Measurements from ENCODE around the gene SCN2B.

The SCN2B gene

GRCh38 chr11:118128721-118129470 lies 47.5 kb downstream of the SCN2B start:
- DNase-seq: no peak

- no peak for DNase-seq
Observed at GRCh38 chr11:118128310-118128709, 48.1 kb downstream of the SCN2B start.

DNA sequence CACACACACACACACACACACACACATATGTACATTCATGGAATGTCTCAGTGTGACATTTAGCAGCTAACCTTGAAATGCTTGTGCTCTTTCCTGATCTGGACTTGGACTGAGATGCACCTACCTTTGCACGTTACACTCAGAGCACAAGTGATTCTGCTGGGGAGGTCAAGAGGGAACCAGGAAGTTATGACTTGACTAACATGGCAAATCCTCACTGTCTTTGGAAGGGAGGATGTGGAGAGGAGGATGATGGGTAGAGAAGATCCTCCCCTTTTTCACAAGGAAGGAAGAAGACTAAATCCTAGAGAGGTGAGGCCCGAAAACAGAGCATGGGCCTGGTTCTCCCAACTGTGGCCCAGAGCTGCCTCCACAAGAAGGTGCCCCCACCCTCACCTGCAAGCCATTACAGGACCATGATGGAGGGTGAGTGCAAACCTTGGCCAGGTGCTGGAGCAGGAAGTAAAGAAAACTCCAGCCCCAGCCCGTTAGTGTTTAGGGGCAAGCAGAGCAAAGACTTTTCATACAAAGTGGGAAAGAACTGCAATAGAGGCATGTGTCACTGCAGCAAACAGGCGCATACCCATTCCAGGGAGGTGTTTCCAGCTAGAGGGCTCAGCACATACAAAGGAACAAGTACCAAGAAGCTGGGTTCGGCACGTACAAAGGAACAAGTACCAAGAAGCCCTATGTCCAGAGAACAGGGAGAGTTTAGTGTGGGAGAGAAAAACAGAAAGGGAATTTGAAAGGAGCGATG lies 50.2 kb downstream of the SCN2B start:
- no peak for DNase-seq

GRCh38 chr11:118124929-118125535 lies 51.4 kb downstream of the SCN2B start:
- no peak for DNase-seq

GRCh38 chr11:118120793-118121192 lies 55.6 kb downstream of the SCN2B start:
- no peak for DNase-seq

- DNase-seq: no peak
Observed at GRCh38 chr11:118117790-118118601, 58.4 kb downstream of the SCN2B start.

DNA sequence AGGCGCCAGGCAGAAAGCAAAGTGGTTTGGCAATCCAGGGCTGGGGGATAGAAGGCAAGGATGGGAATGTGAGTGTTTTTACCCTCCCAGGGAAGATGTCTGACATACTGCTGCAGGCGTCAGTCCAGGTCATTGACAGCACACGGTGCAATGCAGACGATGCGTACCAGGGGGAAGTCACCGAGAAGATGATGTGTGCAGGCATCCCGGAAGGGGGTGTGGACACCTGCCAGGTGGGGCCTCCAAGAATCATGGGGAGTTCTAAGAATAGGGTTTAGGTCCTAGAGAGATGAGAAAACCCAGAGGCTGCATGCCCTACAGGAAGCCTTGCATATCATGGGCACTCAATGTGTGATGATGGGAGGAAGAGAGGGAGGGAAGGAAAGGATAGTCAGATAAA lies 61.4 kb downstream of the SCN2B start:
- DNase-seq: no peak

DNA sequence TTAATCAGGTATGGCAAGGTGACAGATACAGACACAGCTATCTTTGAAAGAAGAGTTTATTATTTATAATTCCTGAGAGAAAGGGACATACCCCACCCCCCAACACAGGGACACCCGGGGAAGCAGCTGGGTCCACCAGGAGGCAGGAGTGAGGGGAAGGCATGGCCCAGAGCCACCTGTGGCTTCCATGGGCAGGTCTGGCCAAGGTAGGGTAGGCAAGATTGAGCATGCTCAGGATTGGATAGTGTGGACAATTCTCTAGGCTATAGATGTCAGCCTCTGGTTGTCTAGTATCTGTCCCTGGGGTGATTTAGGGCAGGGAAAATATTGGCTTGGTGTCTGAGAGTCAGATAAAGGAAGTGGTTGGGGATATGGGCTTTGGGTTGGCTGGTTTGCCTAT lies 62.2 kb downstream of the SCN2B start:
- DNase-seq: no peak

DNA sequence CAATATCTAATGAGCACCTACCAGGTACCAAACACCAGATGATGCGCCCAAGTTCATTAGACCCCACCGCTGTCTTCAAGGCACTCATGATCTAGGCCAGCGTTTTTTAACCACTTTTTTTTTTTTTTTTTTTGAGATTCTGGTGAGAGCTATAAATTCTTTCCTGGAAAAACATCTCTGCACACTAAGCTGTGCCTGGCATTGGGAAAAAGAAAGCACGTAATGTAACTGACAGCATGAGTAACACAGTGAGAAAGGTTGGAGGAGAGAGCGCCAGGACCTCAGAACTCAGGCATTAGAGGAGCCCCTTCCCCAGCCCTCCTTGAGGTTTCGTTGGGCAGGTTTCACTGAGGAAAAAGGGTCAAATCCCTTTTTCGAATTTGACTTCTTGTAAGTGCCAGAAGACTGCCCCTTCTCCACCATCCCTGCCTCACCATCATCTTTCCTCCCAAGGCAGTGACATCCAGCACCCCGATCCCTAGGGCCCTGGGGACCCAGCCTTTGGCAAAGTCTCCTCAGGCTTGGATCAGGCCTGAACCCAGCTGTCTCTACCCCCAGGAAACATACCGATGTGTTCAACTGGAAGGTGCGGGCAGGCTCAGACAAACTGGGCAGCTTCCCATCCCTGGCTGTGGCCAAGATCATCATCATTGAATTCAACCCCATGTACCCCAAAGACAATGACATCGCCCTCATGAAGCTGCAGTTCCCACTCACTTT lies 63.6 kb downstream of the SCN2B start:
- DNase-seq: no peak
